ENCODE measurements around the gene AASDHPPT. TPM values are rescaled to one million over a fixed set of nuclear protein-coding genes. Genes with fewer than 3 reads are reported as not detected.

Gene AASDHPPT
- total and polyA plus RNA-seq, 7 donors = 18.0 to 40.1 (median 25.0) TPM

GRCh38 chr11:106059617-106060016, 17.8 kb upstream of the AASDHPPT start:
- intact Hi-C loops (cut with DNase I) = no loop called here
- H3K9me3 ChIP-seq = no peaks in the 10 kb centered on the region
- H3K36me3 ChIP-seq (ENCODE audit: insufficient read depth in 1 of 2, low read depth in 1 of 2) = peaks cover 0 to 19% of the 10 kb centered on the region in 2 donors
- H3K27ac ChIP-seq = no peak overlapping the region
- WGBS, 3 donors = 92 to 97% (median 92%) methylated on average over 1 of the region's 1 CpG
- no peaks in the 10 kb centered on the region for H3K4me1 ChIP-seq
- TF ChIP-seq CTCF (IDR thresholded peaks at IDR 0.05) = no peak
- H3K4me3 ChIP-seq = no peak overlapping the region
- no peaks in the 10 kb centered on the region for H3K27me3 ChIP-seq (ENCODE audit: insufficient read depth in 3 of 3, low read length in 2 of 3)
- ATAC-seq (no peak), DNase-seq (no peak)

- no peaks in the 10 kb centered on the region for H3K9me3 ChIP-seq
- H3K27ac ChIP-seq = no peak overlapping the region
- DNase-seq = no peak
- TF ChIP-seq CTCF (IDR thresholded peaks at IDR 0.05) = no peak
- no peak for ATAC-seq
- H3K27me3 ChIP-seq (ENCODE audit: insufficient read depth in 3 of 3, low read length in 2 of 3) = no peaks in the 10 kb centered on the region
- intact Hi-C loops (cut with DNase I) = no loop called here
- no peak overlapping the region for H3K4me3 ChIP-seq
- H3K36me3 ChIP-seq (ENCODE audit: insufficient read depth in 1 of 2, low read depth in 1 of 2) = peaks cover 0 to 10% of the 10 kb centered on the region in 2 donors
- H3K4me1 ChIP-seq = no peaks in the 10 kb centered on the region
Observed at GRCh38 chr11:106061249-106061784, 16.1 kb upstream of the AASDHPPT start.

- WGBS, 3 donors = 95 to 98% (median 95%) methylated on average over 1 of the region's 1 CpG
- Histone ChIP-seq H3K9me3 (no peaks in the 10 kb centered on the region), H3K36me3 (ENCODE audit: insufficient read depth in 1 of 2, low read depth in 1 of 2) (peaks cover 0 to 8% of the 10 kb centered on the region in 2 donors), H3K4me3 (no peak overlapping the region), H3K27me3 (ENCODE audit: insufficient read depth in 3 of 3, low read length in 2 of 3) (no peaks in the 10 kb centered on the region), H3K4me1 (no peaks in the 10 kb centered on the region), H3K27ac (no peak overlapping the region)
- ATAC-seq = no peak
- no peak for TF ChIP-seq CTCF (IDR thresholded peaks at IDR 0.05)
- no peak for DNase-seq
- intact Hi-C loops (cut with DNase I) = no loop called here
Observed at GRCh38 chr11:106061954-106062949, 15.2 kb upstream of the AASDHPPT start.

- no peaks in the 10 kb centered on the region for H3K27me3 ChIP-seq (ENCODE audit: insufficient read depth in 3 of 3, low read length in 2 of 3)
- H3K4me1 ChIP-seq = no peaks in the 10 kb centered on the region
- peaks cover 0 to under 1% of the 10 kb centered on the region in 2 donors for H3K36me3 ChIP-seq (ENCODE audit: insufficient read depth in 1 of 2, low read depth in 1 of 2)
- no peak for TF ChIP-seq CTCF (IDR thresholded peaks at IDR 0.05)
- intact Hi-C loops (cut with DNase I) = no loop called here
- no peak overlapping the region for H3K27ac ChIP-seq
- no peak overlapping the region for H3K4me3 ChIP-seq
- DNase-seq (no peak), ATAC-seq (no peak)
- no peaks in the 10 kb centered on the region for H3K9me3 ChIP-seq
Observed at GRCh38 chr11:106063009-106063408, 14.5 kb upstream of the AASDHPPT start.
